Measurements from ENCODE around the gene PRPF18. TPM values are rescaled to one million over a fixed set of nuclear protein-coding genes. Genes with fewer than 3 reads are reported as not detected.

The PRPF18 gene
- polyA plus RNA-seq, 1 donor = 22.8 TPM

DNA sequence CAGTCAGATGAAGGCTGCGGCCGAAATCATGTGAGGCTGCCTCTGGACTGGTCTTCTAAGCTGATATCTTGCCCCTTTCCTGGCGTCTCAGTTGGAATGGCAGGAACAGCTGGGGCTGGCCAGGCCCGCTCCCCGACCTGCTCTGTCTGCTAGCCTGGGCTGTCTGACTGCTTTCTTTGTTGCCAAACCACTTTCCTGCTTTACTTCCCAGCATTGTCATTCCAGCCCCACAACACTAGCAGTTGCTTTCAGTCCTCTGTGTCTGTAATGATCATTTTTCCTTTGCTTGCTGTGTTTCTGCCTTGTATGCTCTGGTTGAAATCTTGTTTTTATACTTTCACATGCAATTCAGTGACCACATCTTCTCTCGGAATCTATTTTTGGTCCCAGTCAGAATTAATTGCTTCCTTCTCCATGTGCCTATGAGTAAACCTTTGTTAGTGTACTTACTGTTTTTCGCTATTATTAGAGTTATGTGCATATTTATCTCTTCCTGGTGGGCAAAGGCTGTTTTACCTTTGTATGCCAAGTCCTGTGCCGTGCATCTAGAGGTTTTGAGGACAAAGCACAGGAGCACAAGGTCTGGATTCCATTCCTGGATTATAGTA is 21.6 kb downstream of the PRPF18 start:
- peak; percentile 32 for DNase-seq

DNA sequence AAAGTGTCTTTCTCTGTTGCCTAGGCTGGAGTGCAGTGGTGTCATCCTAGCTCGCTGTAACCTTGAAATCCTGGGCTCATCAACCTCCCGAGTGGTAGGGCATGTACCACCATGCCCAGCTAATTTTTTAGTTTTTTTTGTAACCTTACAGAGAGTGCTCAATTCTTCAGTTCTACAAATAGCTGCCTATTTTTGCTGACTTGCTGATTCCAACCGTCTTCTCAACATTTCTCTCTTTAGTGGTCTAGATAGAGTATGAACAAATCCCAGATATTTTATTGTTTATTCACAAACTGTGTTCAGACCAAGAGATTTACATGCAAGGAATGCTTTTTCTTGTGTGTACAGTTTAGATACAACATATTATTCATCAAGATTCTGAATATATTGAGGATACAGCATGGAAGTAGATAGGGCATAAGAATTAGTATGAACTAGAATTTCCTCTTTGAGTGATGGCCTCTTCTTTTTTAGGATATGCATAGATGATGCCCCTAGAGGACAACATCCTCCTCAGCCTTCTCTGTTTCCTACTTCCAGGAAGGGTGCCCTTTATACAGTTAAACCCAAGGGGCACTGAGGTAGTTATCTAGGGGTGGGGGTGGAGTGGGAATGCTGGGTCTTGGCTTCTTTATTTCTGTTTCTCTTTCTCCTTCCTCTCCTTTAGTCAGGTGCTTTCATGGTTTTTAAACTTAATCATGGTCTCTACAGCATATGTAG is 26.0 kb downstream of the PRPF18 start:
- DNase-seq = no peak

- peak; percentile 62 for DNase-seq
These were observed 26.8 kb downstream of the PRPF18 start for GRCh38 chr10:13613519-13613918.

DNA sequence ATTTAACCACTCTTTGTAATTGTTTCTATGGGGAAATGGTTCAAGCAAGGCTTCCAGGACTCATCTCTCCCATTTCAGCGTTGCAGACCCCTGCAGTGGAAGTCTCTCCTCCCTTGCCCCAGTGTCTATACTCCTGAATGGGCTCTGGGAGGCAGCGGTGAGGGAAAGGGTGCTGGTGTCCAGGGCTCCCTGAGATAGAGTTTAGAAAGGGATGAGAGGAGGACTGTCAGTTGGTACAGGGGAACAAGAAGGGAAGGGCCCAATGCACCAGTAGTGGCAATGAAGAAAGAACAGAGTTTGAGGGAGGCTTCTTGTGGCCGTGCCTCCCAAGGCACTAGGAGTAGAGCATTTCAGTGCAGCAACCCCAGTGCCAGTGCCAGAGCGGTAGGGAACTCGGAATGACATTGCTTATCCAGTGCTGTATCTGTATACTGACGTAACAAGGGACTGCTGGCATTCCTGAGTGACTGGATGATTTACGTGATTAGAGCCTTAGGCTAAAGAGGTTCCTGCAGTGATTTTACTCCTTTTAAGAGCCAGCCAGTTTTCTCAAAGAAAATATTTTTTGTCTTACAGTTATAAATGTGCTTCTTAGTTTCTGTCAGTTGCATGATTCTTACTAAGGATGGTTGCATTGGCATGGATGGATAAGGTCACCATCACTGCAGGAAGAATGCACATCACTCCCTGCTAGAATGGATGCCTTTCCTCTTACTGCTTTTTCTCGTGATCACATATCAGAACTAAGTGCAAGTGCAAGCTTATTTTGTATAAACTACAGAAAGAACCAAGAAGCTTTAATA is 28.0 kb downstream of the PRPF18 start:
- DNase-seq = no peak

DNA sequence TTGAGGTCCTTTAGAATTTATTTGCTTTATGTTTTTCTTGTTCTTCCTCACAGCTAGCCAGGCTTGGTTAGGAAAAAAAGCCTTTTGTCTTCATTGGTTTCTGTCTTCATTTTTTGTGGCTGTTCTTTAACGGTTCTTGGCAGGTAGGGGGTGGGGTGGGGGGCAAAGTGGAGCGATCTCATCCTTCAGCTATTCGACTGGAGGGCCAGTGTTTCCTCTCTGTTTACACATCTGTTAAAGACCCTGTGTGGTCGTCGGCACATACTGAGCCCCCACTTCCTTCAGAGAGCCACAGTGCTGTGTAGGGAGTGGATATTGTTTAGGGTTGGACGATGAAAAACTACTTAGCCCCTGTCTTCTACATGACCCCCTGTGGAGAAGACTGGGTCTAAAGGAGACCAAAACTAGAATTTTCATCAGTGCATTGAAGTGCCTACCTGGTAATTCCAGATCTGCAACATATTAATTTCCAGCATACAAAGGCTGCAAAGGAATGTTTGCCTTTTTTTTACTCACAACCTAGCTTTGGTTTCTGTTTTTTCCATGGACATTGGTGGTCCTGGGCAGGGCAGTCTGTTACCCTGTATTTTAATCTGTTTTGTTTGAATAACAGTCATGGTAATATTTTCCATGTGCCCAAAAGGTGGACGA is 29.0 kb downstream of the PRPF18 start:
- DNase-seq = no peak

DNA sequence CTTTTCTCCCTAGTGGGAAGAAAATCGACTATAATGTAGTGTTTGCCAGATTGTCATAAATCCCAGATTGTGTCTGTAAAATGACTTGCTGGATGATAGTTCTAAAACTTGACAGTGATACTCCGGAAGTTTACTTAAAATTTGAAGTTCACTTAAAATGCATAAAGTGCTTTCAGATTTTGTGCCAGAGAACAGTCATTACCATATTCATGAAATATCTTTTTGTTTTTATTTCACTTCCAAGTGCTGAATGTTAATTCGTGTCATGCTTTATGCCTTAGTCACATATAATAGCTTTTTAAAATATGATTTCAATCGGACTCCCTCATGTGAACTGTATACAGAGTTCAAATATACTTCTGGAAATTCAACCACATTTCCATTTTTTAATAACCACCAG is 30.4 kb downstream of the PRPF18 start:
- no peak for DNase-seq

- DNase-seq = no peak
These were observed 35.2 kb downstream of the PRPF18 start for GRCh38 chr10:13621931-13622330.

- DNase-seq = no peak
These were observed 37.9 kb downstream of the PRPF18 start for GRCh38 chr10:13624630-13625029.

GRCh38 chr10:13627459-13628310 is 40.9 kb downstream of the PRPF18 start:
- no peak for DNase-seq

DNA sequence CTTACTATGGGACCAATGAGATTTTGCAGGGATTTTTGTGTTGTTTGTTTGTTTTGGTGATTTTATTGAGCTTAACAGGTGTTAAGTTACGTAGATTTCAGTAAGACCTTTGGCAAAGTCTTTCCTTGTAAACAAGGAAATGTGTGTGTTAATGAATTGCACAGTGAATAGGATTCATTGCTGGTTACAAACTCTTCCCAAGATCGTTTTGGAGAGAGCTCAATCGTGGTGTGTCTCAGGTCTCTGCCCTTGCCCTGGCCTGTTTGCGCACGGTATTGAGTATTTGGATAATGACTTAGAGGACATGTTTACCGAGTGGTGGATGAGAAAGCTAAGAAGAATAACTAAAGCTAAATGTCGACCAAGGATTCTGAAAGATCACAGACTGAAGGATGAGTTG is 41.9 kb downstream of the PRPF18 start:
- no peak for DNase-seq

- no peak for DNase-seq
These were observed 42.4 kb downstream of the PRPF18 start for GRCh38 chr10:13629116-13629515.

- DNase-seq = no peak
These were observed 43.5 kb downstream of the PRPF18 start for GRCh38 chr10:13630231-13630630.

GRCh38 chr10:13631594-13631993 is 44.8 kb downstream of the PRPF18 start:
- DNase-seq = no peak

DNA sequence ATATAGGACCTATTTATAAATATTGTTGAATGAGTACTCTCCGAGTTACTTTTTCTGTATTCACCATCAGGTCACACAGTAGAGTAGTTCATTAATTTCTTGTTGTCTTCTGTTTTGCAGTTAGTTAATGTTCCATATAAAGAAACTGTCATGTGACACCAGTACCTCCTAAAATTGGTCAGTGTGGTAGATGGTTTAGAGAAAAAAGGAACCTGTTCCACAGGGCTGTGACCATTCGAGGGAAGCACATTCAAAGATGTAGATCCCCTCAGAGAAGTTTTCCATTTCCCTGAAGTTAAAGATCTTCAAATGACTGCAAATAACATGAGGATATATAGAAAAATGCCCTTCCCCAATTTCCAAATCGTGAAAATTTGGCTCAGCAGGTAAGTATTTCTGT is 45.7 kb downstream of the PRPF18 start:
- DNase-seq = no peak

- DNase-seq = peak; percentile 49
These were observed 46.2 kb downstream of the PRPF18 start for GRCh38 chr10:13632884-13633440.

DNA sequence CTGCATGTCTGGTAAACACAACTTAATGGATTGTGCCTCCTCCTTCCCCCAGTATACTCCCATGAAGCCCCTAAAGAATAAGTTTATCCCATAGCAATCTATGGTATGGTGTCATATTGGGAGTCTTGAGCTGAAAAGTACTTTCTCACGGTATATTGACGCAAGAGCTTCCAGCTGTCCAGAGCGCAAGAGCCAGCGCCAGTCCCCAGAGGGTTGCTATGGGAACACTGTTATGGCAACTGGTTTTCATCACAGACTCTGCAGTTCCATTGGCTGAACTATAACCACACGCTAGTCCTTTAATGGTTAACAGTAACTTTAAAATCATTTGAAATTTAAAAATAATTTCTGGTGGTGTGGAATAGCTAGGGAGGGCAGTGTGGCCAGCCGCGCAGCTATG is 46.9 kb downstream of the PRPF18 start:
- peak; percentile 90 for DNase-seq

DNA sequence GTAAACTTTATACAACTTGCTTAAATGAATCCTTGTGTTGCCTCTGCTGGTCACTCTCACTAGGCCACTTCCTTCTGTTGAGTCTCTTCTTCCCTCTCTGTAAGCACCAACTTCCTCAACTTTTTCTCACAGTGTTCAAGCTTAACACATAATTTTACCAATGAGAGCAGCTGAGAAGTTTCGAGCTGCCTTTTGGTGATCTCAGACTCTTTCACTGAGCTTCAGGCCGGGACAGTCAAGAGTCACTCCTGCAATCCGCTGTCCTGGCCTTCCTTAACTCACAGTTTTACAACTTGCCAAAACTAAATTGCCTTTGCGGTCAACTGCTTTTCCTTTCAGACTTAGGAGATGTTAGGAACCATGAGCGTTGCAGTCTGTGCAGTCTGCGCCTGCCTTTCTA is 47.4 kb downstream of the PRPF18 start:
- peak; percentile 55 for DNase-seq

- DNase-seq = no peak
These were observed 50.0 kb downstream of the PRPF18 start for GRCh38 chr10:13636776-13637175.

GRCh38 chr10:13637303-13637856 is 50.6 kb downstream of the PRPF18 start:
- no peak for DNase-seq

- DNase-seq = no peak
These were observed 51.1 kb downstream of the PRPF18 start for GRCh38 chr10:13637894-13638293.

DNA sequence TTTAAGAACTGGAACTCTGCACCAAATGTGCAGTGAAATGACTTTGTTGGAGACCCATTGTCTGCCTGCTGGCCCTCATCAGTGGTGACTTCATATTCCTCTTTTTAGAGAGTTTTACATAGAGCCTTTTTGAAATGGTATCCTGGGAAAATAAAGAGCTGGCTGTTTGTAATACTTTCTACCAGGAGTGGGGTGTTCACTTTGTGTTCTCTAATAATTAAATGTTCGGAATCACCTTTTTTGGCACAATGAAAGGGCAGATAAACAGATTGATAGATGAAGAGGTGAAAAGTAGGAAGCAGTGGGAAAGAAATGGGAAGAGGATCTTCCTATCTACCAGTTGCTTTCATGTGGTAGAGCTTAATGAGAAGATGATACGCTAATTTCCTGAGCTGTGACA is 55.5 kb downstream of the PRPF18 start:
- no peak for DNase-seq

DNA sequence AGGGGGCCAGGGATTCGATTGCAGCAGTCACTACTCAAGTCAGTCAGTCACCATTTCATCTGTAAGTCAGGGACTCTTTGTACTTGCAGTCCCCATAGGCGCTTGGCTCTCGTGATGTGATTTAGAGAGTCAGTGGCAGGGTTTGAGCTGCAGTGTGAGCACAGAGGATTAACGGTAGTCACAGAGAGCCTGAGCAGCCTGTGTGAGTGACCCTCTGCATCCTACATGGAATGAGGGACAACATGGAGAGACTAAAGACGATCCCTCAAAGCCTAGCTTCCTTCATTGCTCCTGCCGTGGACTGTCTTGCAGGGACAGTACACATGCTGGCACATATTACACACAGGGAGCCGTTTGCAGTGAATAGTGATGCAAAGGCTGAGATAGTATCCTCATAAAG is 56.3 kb downstream of the PRPF18 start:
- no peak for DNase-seq

Measured in hindlimb muscle (tissue), 1 donor.